ENCODE results near the gene PIGW.

Gene PIGW

GRCh38 chr17:36498560-36499300 is 36.1 kb upstream of the PIGW start:
- Histone ChIP-seq H3K27me3 (ENCODE audit: insufficient read depth, poor library complexity, severe bottlenecking) (no peaks in the 10 kb centered on the region), H3K36me3 (ENCODE audit: low read depth) (peaks cover 85% of the 10 kb centered on the region), H3K4me3 (ENCODE audit: severe bottlenecking) (no peak overlapping the region), H3K27ac (ENCODE audit: poor library complexity, severe bottlenecking) (no peak overlapping the region), H3K9me3 (ENCODE audit: severe bottlenecking) (no peaks in the 10 kb centered on the region), H3K4me1 (ENCODE audit: insufficient read depth, poor library complexity, severe bottlenecking) (no peaks in the 10 kb centered on the region)
- ATAC-seq (ENCODE audit: low read depth): no peak
- no peak for DNase-seq (ENCODE audit: low spot score)
- no peak for TF ChIP-seq CTCF (IDR thresholded peaks at IDR 0.05; ENCODE audit: poor library complexity, severe bottlenecking)

GRCh38 chr17:36500745-36501225 is 34.0 kb upstream of the PIGW start:
- H3K27ac ChIP-seq (ENCODE audit: poor library complexity, severe bottlenecking): no peak overlapping the region
- no peaks in the 10 kb centered on the region for H3K27me3 ChIP-seq (ENCODE audit: insufficient read depth, poor library complexity, severe bottlenecking)
- DNase-seq (ENCODE audit: low spot score) (no peak), ATAC-seq (ENCODE audit: low read depth) (no peak)
- H3K4me3 ChIP-seq (ENCODE audit: severe bottlenecking): no peak overlapping the region
- H3K36me3 ChIP-seq (ENCODE audit: low read depth): peaks cover 84% of the 10 kb centered on the region
- H3K4me1 ChIP-seq (ENCODE audit: insufficient read depth, poor library complexity, severe bottlenecking): no peaks in the 10 kb centered on the region
- no peaks in the 10 kb centered on the region for H3K9me3 ChIP-seq (ENCODE audit: severe bottlenecking)
- TF ChIP-seq CTCF (IDR thresholded peaks at IDR 0.05; ENCODE audit: poor library complexity, severe bottlenecking): no peak

- Histone ChIP-seq H3K4me3 (ENCODE audit: severe bottlenecking) (no peak overlapping the region), H3K36me3 (ENCODE audit: low read depth) (peaks cover 84% of the 10 kb centered on the region), H3K27me3 (ENCODE audit: insufficient read depth, poor library complexity, severe bottlenecking) (no peaks in the 10 kb centered on the region), H3K4me1 (ENCODE audit: insufficient read depth, poor library complexity, severe bottlenecking) (no peaks in the 10 kb centered on the region), H3K27ac (ENCODE audit: poor library complexity, severe bottlenecking) (no peak overlapping the region), H3K9me3 (ENCODE audit: severe bottlenecking) (no peaks in the 10 kb centered on the region)
- no peak for DNase-seq (ENCODE audit: low spot score)
- ATAC-seq (ENCODE audit: low read depth): no peak
- no peak for TF ChIP-seq CTCF (IDR thresholded peaks at IDR 0.05; ENCODE audit: poor library complexity, severe bottlenecking)
Measured at GRCh38 chr17:36501351-36501750, 33.4 kb upstream of the PIGW start.

- Histone ChIP-seq H3K27ac (ENCODE audit: poor library complexity, severe bottlenecking) (no peak overlapping the region), H3K4me3 (ENCODE audit: severe bottlenecking) (no peak overlapping the region), H3K27me3 (ENCODE audit: insufficient read depth, poor library complexity, severe bottlenecking) (no peaks in the 10 kb centered on the region), H3K36me3 (ENCODE audit: low read depth) (peaks cover 87% of the 10 kb centered on the region), H3K9me3 (ENCODE audit: severe bottlenecking) (no peaks in the 10 kb centered on the region), H3K4me1 (ENCODE audit: insufficient read depth, poor library complexity, severe bottlenecking) (no peaks in the 10 kb centered on the region)
- no peak for TF ChIP-seq CTCF (IDR thresholded peaks at IDR 0.05; ENCODE audit: poor library complexity, severe bottlenecking)
- DNase-seq (ENCODE audit: low spot score) (no peak), ATAC-seq (ENCODE audit: low read depth) (no peak)
Measured at GRCh38 chr17:36501963-36502362, 32.8 kb upstream of the PIGW start.
